Neural progenitor cell (in vitro differentiated cells): ENCODE results near the gene FAM210B. TPM values are rescaled to one million over a fixed set of nuclear protein-coding genes. Genes with fewer than 3 reads are reported as not detected.

ENCODE experiments used
- DNase-seq: peaks from one replicate; pipeline ENCODE4 v3.0.0-alpha.2; 2016; ENCODE audit warnings: low spot score
- H2AFZ ChIP-seq: fragments of 200-600 bp; sonication (generic); replicated peaks from 2 replicates; pipeline ENCODE4 v1.6.1; 2016; ENCODE audit warnings: antibody characterized with exemption
- H3F3A ChIP-seq: fragments of 200-600 bp; sonication (generic); 2 replicates; pipeline ENCODE4 v1.6.1; 2016; ENCODE audit warnings: antibody characterized with exemption, low read depth
- H3K27ac ChIP-seq: fragments of 200-600 bp; sonication (generic); 2 replicates; pipeline ENCODE4 v1.5.1; 2016; ENCODE audit warnings: mild to moderate bottlenecking
- H3K27me3 ChIP-seq: fragments of 200-600 bp; sonication (generic); 2 replicates; pipeline ENCODE4 v1.6.1; 2016; ENCODE audit warnings: mild to moderate bottlenecking, moderate library complexity
- H3K36me3 ChIP-seq: fragments of 200-600 bp; sonication (generic); 2 replicates; pipeline ENCODE4 v1.5.1; 2016
- H3K4me1 ChIP-seq: fragments of 200-600 bp; sonication (generic); 2 replicates; pipeline ENCODE4 v1.6.1; 2016; ENCODE audit warnings: mixed run types
- H3K4me2 ChIP-seq: fragments of 200-600 bp; sonication (generic); 2 replicates; pipeline ENCODE4 v1.6.1; 2016
- H3K4me3 ChIP-seq: fragments of 200-600 bp; sonication (generic); 2 replicates; pipeline ENCODE4 v1.5.1; 2016
- H3K79me2 ChIP-seq: fragments of 200-600 bp; sonication (generic); 2 replicates; pipeline ENCODE4 v1.6.1; 2016; ENCODE audit warnings: low read depth
- H3K9ac ChIP-seq: fragments of 200-600 bp; sonication (generic); 2 replicates; pipeline ENCODE4 v1.6.1; 2016
- H3K9me3 ChIP-seq: fragments of 200-600 bp; sonication (generic); 2 replicates; pipeline ENCODE4 v1.5.1; 2016; ENCODE audit warnings: low read depth
- H4K20me1 ChIP-seq: fragments of 200-600 bp; sonication (generic); 2 replicates; pipeline ENCODE4 v1.6.1; 2016; ENCODE audit warnings: low read depth
- H3K27ac Mint-ChIP-seq: 3 replicates; pipeline ENCODE4 v1.8.0; 2021; ENCODE audit warnings: mixed read lengths
- H3K27me3 Mint-ChIP-seq: 2 replicates; pipeline ENCODE4 v1.8.0; 2022; ENCODE audit warnings: low read depth, mild to moderate bottlenecking, inconsistent platforms, moderate library complexity, mixed read lengths; ENCODE audit not compliant: insufficient read depth
- H3K36me3 Mint-ChIP-seq: 3 replicates; pipeline ENCODE4 v1.8.0; 2021; ENCODE audit warnings: mixed read lengths
- H3K4me1 Mint-ChIP-seq: 3 replicates; pipeline ENCODE4 v1.8.0; 2021; ENCODE audit warnings: mixed read lengths
- H3K4me3 Mint-ChIP-seq: 3 replicates; pipeline ENCODE4 v1.8.0; 2021; ENCODE audit warnings: mild to moderate bottlenecking, moderate library complexity, mixed read lengths
- H3K9me3 Mint-ChIP-seq: 3 replicates; pipeline ENCODE4 v1.8.0; 2020; ENCODE audit warnings: mixed read lengths
- CTCF ChIP-seq: fragments of 200-600 bp; sonication (generic); IDR thresholded peaks from 2 replicates; pipeline ENCODE4 v1.5.1; 2017; ENCODE audit warnings: antibody characterized with exemption, mild to moderate bottlenecking
- EZH2 ChIP-seq: fragments of 200-600 bp; sonication (generic); IDR thresholded peaks from 2 replicates; pipeline ENCODE4 v1.6.1; 2017; ENCODE audit warnings: antibody characterized with exemption, mild to moderate bottlenecking, moderate library complexity
- EZH2phosphoT487 ChIP-seq: fragments of 200-600 bp; sonication (generic); IDR thresholded peaks from 2 replicates; pipeline ENCODE4 v1.6.1; 2017; ENCODE audit warnings: antibody characterized with exemption
- total RNA-seq: library from RNA; depleted of rRNA; stranded (reverse); fragments of >200 nt; gene quantifications from 2 replicates; pipeline ENCODE4 v1.2.3, GENCODE V29; 2015; ENCODE audit warnings: low replicate concordance

Gene FAM210B
- total RNA-seq, 1 donor from 2014 or later = 26.7 TPM

GRCh38 chr20:56345911-56346310 lies 12.9 kb upstream of the FAM210B start:
- peaks cover 22% of the 10 kb centered on the region for H3K27me3 Mint-ChIP-seq
- Histone ChIP-seq H3K79me2 (no peaks in the 10 kb centered on the region), H3K4me2 (no peak overlapping the region), H3K27ac (no peak overlapping the region), H3K4me1 (peaks cover 17% of the 10 kb centered on the region), H3K9ac (no peak overlapping the region), H3F3A (peaks cover 12% of the 10 kb centered on the region), H2AFZ (no peak overlapping the region), H4K20me1 (no peaks in the 10 kb centered on the region), H3K27me3 (peaks cover 46% of the 10 kb centered on the region), H3K4me3 (no peak overlapping the region), H3K36me3 (no peaks in the 10 kb centered on the region), H3K9me3 (no peaks in the 10 kb centered on the region)
- H3K9me3 Mint-ChIP-seq = no peaks in the 10 kb centered on the region
- H3K36me3 Mint-ChIP-seq = no peaks in the 10 kb centered on the region
- peaks cover 24% of the 10 kb centered on the region for H3K4me1 Mint-ChIP-seq
- no peak for TF ChIP-seq CTCF
- TF ChIP-seq EZH2 = no peak
- TF ChIP-seq EZH2phosphoT487 = no peak
- no peak overlapping the region for H3K27ac Mint-ChIP-seq
- DNase-seq = no peak
- H3K4me3 Mint-ChIP-seq = no peak overlapping the region

GRCh38 chr20:56347628-56348304 lies 11.0 kb upstream of the FAM210B start:
- Histone ChIP-seq H3K9ac (no peak overlapping the region), H2AFZ (no peak overlapping the region), H3K4me3 (peak overlapping the region; percentile 32), H4K20me1 (no peaks in the 10 kb centered on the region), H3K4me1 (peaks cover 17% of the 10 kb centered on the region), H3K27me3 (peaks cover 31% of the 10 kb centered on the region), H3K79me2 (no peaks in the 10 kb centered on the region), H3K36me3 (no peaks in the 10 kb centered on the region), H3K9me3 (no peaks in the 10 kb centered on the region), H3K4me2 (peak overlapping the region; percentile 74), H3K27ac (no peak overlapping the region), H3F3A (peaks cover 12% of the 10 kb centered on the region)
- H3K4me3 Mint-ChIP-seq = no peak overlapping the region
- no peaks in the 10 kb centered on the region for H3K36me3 Mint-ChIP-seq
- H3K9me3 Mint-ChIP-seq = no peaks in the 10 kb centered on the region
- peaks cover 20% of the 10 kb centered on the region for H3K27me3 Mint-ChIP-seq
- peaks cover 24% of the 10 kb centered on the region for H3K4me1 Mint-ChIP-seq
- H3K27ac Mint-ChIP-seq = peak overlapping the region; percentile 20
- peak; percentile 46 for DNase-seq
- TF ChIP-seq CTCF (no peak), EZH2phosphoT487 (no peak), EZH2 (no peak)

- H3K4me3 Mint-ChIP-seq = no peak overlapping the region
These were observed 10.5 kb upstream of the FAM210B start for GRCh38 chr20:56348305-56348693.

More at GRCh38 chr20:56348305-56348693, 10.5 kb upstream of the FAM210B start:
- H3F3A ChIP-seq = peaks cover 12% of the 10 kb centered on the region
- H3K4me1 ChIP-seq = peaks cover 17% of the 10 kb centered on the region
- Mint-ChIP-seq H3K27ac (no peak overlapping the region), H3K4me1 (peaks cover 25% of the 10 kb centered on the region), H3K9me3 (no peaks in the 10 kb centered on the region), H3K27me3 (peaks cover 16% of the 10 kb centered on the region), H3K36me3 (no peaks in the 10 kb centered on the region)
- H3K4me2 ChIP-seq = peak overlapping the region; percentile 74
- no peaks in the 10 kb centered on the region for H3K9me3 ChIP-seq
- no peak overlapping the region for H3K27ac ChIP-seq
- peak overlapping the region; percentile 32 for H3K4me3 ChIP-seq
- no peaks in the 10 kb centered on the region for H3K79me2 ChIP-seq
- TF ChIP-seq CTCF = no peak
- no peak for TF ChIP-seq EZH2phosphoT487
- no peak for TF ChIP-seq EZH2
- H3K36me3 ChIP-seq = no peaks in the 10 kb centered on the region
- no peak overlapping the region for H3K9ac ChIP-seq
- peaks cover 25% of the 10 kb centered on the region for H3K27me3 ChIP-seq
- H4K20me1 ChIP-seq = no peaks in the 10 kb centered on the region
- no peak overlapping the region for H2AFZ ChIP-seq
- DNase-seq = no peak
